Measurements from ENCODE around the gene EGFR. TPM values are rescaled to one million over a fixed set of nuclear protein-coding genes. Genes with fewer than 3 reads are reported as not detected.

EGFR gene
- total and polyA plus RNA-seq, 2 donors (not counting 3 experiments of a cell fraction or from before 2014, with no cell fraction given), result 1.5 to 4.1 TPM

DNA sequence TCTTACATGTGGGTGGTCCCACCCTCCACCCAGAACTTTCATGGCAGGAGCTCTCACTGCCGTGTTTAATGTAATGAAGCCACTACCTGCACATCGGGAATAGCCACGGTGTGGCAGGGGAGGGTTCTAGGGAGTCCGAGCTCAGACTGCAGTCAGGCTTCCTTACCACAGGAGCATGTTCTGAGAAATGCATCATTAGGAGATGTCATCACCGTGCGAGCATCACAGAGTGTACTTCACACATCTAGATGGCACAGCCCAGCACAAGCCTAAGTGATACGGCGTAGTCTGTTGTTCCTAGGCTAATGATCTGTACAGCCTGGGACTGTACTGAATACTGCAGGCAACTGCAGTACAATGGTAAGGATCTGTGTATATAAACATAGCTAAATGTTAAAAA, 193.4 kb downstream of the EGFR start:
- no peak for TF ChIP-seq EZH2 (IDR thresholded peaks at IDR 0.05; ENCODE audit: borderline replicate concordance, low read depth, low read length, severe bottlenecking)
- no peak for TF ChIP-seq MYC (IDR thresholded peaks at IDR 0.05; ENCODE audit: low read depth, low read length)
- no peak for TF ChIP-seq GATA2 (IDR thresholded peaks at IDR 0.05; ENCODE audit: insufficient read depth, insufficient read length, low read depth, low read length)
- TF ChIP-seq, protein P1, sequence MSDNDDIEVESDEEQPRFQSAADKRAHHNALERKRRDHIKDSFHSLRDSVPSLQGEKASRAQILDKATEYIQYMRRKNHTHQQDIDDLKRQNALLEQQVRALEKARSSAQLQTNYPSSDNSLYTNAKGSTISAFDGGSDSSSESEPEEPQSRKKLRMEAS (IDR thresholded peaks at IDR 0.05; ENCODE audit: insufficient read depth, insufficient read length), result no peak
- no peak for TF ChIP-seq FOS (IDR thresholded peaks at IDR 0.05; ENCODE audit: borderline replicate concordance, insufficient read depth, low read length)
- TF ChIP-seq POLR2AphosphoS5 (IDR thresholded peaks at IDR 0.05; ENCODE audit: insufficient read depth, low read depth, low read length), result no peak
- TF ChIP-seq, protein P2, sequence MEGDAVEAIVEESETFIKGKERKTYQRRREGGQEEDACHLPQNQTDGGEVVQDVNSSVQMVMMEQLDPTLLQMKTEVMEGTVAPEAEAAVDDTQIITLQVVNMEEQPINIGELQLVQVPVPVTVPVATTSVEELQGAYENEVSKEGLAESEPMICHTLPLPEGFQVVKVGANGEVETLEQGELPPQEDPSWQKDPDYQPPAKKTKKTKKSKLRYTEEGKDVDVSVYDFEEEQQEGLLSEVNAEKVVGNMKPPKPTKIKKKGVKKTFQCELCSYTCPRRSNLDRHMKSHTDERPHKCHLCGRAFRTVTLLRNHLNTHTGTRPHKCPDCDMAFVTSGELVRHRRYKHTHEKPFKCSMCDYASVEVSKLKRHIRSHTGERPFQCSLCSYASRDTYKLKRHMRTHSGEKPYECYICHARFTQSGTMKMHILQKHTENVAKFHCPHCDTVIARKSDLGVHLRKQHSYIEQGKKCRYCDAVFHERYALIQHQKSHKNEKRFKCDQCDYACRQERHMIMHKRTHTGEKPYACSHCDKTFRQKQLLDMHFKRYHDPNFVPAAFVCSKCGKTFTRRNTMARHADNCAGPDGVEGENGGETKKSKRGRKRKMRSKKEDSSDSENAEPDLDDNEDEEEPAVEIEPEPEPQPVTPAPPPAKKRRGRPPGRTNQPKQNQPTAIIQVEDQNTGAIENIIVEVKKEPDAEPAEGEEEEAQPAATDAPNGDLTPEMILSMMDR (IDR thresholded peaks at IDR 0.05; ENCODE audit: extremely low read depth in 1 of 2, insufficient read depth in 1 of 2, low read depth in 1 of 2, low read length in 2 of 2), result no peak
- no peak for TF ChIP-seq POLR2A (IDR thresholded peaks at IDR 0.05; ENCODE audit: low read depth, low read length)
- TF ChIP-seq JUN (IDR thresholded peaks at IDR 0.05; ENCODE audit: borderline replicate concordance, insufficient read depth, insufficient read length, low read depth), result no peak

More for the DNA sequence above, 193.4 kb downstream of the EGFR start:
- dilution Hi-C loops (cut with MboI; ENCODE audit: extremely low pct_ligation_motif_present, low sequenced_read_pairs), result no loop called here
- H3K27me3 ChIP-seq (ENCODE audit: control insufficient read depth in 2 of 2, insufficient read depth in 2 of 2, low read length in 2 of 2), result peaks cover 0 to 2% of the 10 kb centered on the region in 2 experiments
- BruUV-seq (replicated peaks), result no TSS peak
- no peak overlapping the region for H2AFZ ChIP-seq (ENCODE audit: low read depth, low read length)
- H3K9me3 ChIP-seq (replicated peaks; ENCODE audit: control insufficient read depth, insufficient read depth, low read length), result no peaks in the 10 kb centered on the region
- H3K4me2 ChIP-seq (ENCODE audit: insufficient read depth, low read length), result no peak overlapping the region
- FAIRE-seq, result no peak
- H4K20me1 ChIP-seq (replicated peaks; ENCODE audit: control insufficient read depth, extremely low read depth, insufficient read depth, low read length), result no peaks in the 10 kb centered on the region
- H3K27ac ChIP-seq (ENCODE audit: insufficient read depth, low read depth, low read length), result no peak overlapping the region
- CTCF ChIA-PET, result interaction anchor here (0.8 to 1.6 kb wide), 7 partner anchors 10 to 424 kb away, joined by 3 to 6 read pairs (median 4); no protein-coding TSS in a partner anchor
- H3K36me3 ChIP-seq (ENCODE audit: control insufficient read depth in 2 of 2, extremely low read depth in 1 of 2, insufficient read depth in 2 of 2, low read length in 2 of 2), result no peaks in the 10 kb centered on the region
- H3K4me3 ChIP-seq (replicated peaks in 1 of 3; ENCODE audit: insufficient read depth in 1 of 3, low read depth in 1 of 3, low read length in 3 of 3), result no peak overlapping the region
- POLR2A ChIA-PET, result no interaction called here
- intact Hi-C loops (cut with micrococcal nuclease), result no loop called here
- no peak overlapping the region for H3K9ac ChIP-seq (replicated peaks; ENCODE audit: extremely low read depth, insufficient read depth, low read length)
- DNase-seq (ENCODE audit: low read depth, low spot score), result no peak
- no peaks in the 10 kb centered on the region for H3K9me1 ChIP-seq (replicated peaks; ENCODE audit: control insufficient read depth, extremely low read depth, insufficient read depth, low read length)
- H3K79me2 ChIP-seq (ENCODE audit: control insufficient read depth, insufficient read depth, low read length), result no peaks in the 10 kb centered on the region
- H3K4me1 ChIP-seq (ENCODE audit: control insufficient read depth, extremely low read depth, insufficient read depth, low read length), result peaks cover 8% of the 10 kb centered on the region

Data from endothelial cell of umbilical vein (primary cell).